OCI-LY3 (cell line): Measurements from ENCODE around the gene CTSE.

ENCODE experiments used
- H2AFZ ChIP-seq: fragments of 200-600, 300-600 bp; shearing (Covaris generic); 2 replicates; pipeline ENCODE4 v1.6.0; 2014; ENCODE audit warnings: antibody characterized with exemption, low read depth, low read length
- H3K27ac ChIP-seq: fragments of 200-600, 300-600 bp; sonication (generic); 2 replicates; pipeline ENCODE4 v1.5.1; 2014; ENCODE audit warnings: mild to moderate bottlenecking, low read length, moderate library complexity, mixed read lengths
- H3K27me3 ChIP-seq: fragments of 200-600, 300-600 bp; sonication (generic); 2 replicates; pipeline ENCODE4 v1.6.1; 2014; ENCODE audit warnings: low read depth, low read length, mixed read lengths
- H3K36me3 ChIP-seq: fragments of 200-600, 300-600 bp; sonication (generic); replicated peaks from 2 replicates; pipeline ENCODE3; 2014; ENCODE audit warnings: low read depth, low read length, mixed read lengths
- H3K4me1 ChIP-seq: fragments of 300-600, 200-600 bp; sonication (generic); 2 replicates; pipeline ENCODE4 v1.6.1; 2014; ENCODE audit warnings: low read length, mixed read lengths
- H3K4me2 ChIP-seq: fragments of 200-600, 300-600 bp; sonication (generic); 2 replicates; pipeline ENCODE4 v1.6.1; 2014; ENCODE audit warnings: low read length, mixed read lengths
- H3K4me3 ChIP-seq: fragments of 300-600, 200-600 bp; sonication (generic); 2 replicates; pipeline ENCODE4 v1.5.1; 2014; ENCODE audit warnings: antibody characterized with exemption, mild to moderate bottlenecking, low read length, moderate library complexity
- H3K79me2 ChIP-seq: fragments of 300-600, 200-600 bp; shearing (Covaris generic); 2 replicates; pipeline ENCODE4 v1.6.1; 2014; ENCODE audit warnings: mild to moderate bottlenecking, low read length, mixed read lengths
- H3K9ac ChIP-seq: fragments of 300-600, 200-600 bp; shearing (Covaris generic); 2 replicates; pipeline ENCODE4 v1.6.0; 2014; ENCODE audit warnings: mild to moderate bottlenecking, low read length, moderate library complexity
- H3K9me3 ChIP-seq: fragments of 200-600, 300-600 bp; shearing (Covaris generic); 2 replicates; pipeline ENCODE4 v1.6.1; 2014; ENCODE audit warnings: low read length, mixed read lengths; ENCODE audit not compliant: insufficient read depth
- H4K20me1 ChIP-seq: fragments of 200-600, 300-600 bp; sonication (generic); 2 replicates; pipeline ENCODE4 v1.6.1; 2016; ENCODE audit warnings: low read length, mixed read lengths; ENCODE audit not compliant: insufficient read depth
- CTCF ChIP-seq: fragments of 200-600, 300-600 bp; sonication (generic); IDR thresholded peaks from 2 replicates; pipeline ENCODE4 v1.5.1; 2014; ENCODE audit warnings: antibody characterized with exemption, low read length, low read depth
- EZH2phosphoT487 ChIP-seq: fragments of 200-600 bp; shearing (Covaris generic); IDR thresholded peaks from 2 replicates; pipeline ENCODE4 v1.6.1; 2018; ENCODE audit warnings: antibody characterized with exemption, mixed run types, low read depth

CTSE gene

GRCh38 chr1:205967554-205968335, 56.0 kb downstream of the CTSE start:
- Histone ChIP-seq H3K9me3 (no peaks in the 10 kb centered on the region), H3K79me2 (no peaks in the 10 kb centered on the region), H3K4me1 (peaks cover 12% of the 10 kb centered on the region), H3K4me2 (no peak overlapping the region), H2AFZ (no peak overlapping the region), H3K36me3 (no peaks in the 10 kb centered on the region), H3K9ac (no peak overlapping the region), H3K27me3 (no peaks in the 10 kb centered on the region), H3K4me3 (no peak overlapping the region), H3K27ac (no peak overlapping the region), H4K20me1 (no peaks in the 10 kb centered on the region)
- TF ChIP-seq EZH2phosphoT487 (no peak), CTCF (no peak)

- H3K4me2 ChIP-seq, result no peak overlapping the region
- no peaks in the 10 kb centered on the region for H3K36me3 ChIP-seq
- H3K79me2 ChIP-seq, result no peaks in the 10 kb centered on the region
- H3K4me1 ChIP-seq, result peaks cover 20% of the 10 kb centered on the region
- H2AFZ ChIP-seq, result no peak overlapping the region
- H4K20me1 ChIP-seq, result no peaks in the 10 kb centered on the region
- H3K27me3 ChIP-seq, result no peaks in the 10 kb centered on the region
- no peaks in the 10 kb centered on the region for H3K9me3 ChIP-seq
- no peak for TF ChIP-seq CTCF
- no peak for TF ChIP-seq EZH2phosphoT487
- H3K9ac ChIP-seq, result no peak overlapping the region
- no peak overlapping the region for H3K4me3 ChIP-seq
- H3K27ac ChIP-seq, result no peak overlapping the region
Observed at GRCh38 chr1:205965036-205965884, 58.4 kb downstream of the CTSE start.

- H3K36me3 ChIP-seq, result no peaks in the 10 kb centered on the region
- TF ChIP-seq EZH2phosphoT487 (no peak), CTCF (no peak)
- no peak overlapping the region for H3K4me3 ChIP-seq
- no peak overlapping the region for H3K4me2 ChIP-seq
- H3K27ac ChIP-seq, result no peak overlapping the region
- H3K9me3 ChIP-seq, result no peaks in the 10 kb centered on the region
- H2AFZ ChIP-seq, result no peak overlapping the region
- H3K79me2 ChIP-seq, result no peaks in the 10 kb centered on the region
- peaks cover 15% of the 10 kb centered on the region for H3K27me3 ChIP-seq
- no peaks in the 10 kb centered on the region for H4K20me1 ChIP-seq
- H3K9ac ChIP-seq, result no peak overlapping the region
- H3K4me1 ChIP-seq, result peaks cover 20% of the 10 kb centered on the region
Observed at GRCh38 chr1:205963352-205964155, 60.1 kb downstream of the CTSE start.

- Histone ChIP-seq H3K4me3 (no peak overlapping the region), H3K27ac (no peak overlapping the region), H3K4me1 (peaks cover 20% of the 10 kb centered on the region), H3K9me3 (no peaks in the 10 kb centered on the region), H3K27me3 (peaks cover 18% of the 10 kb centered on the region), H3K36me3 (no peaks in the 10 kb centered on the region), H4K20me1 (no peaks in the 10 kb centered on the region), H3K9ac (no peak overlapping the region), H3K4me2 (no peak overlapping the region), H2AFZ (no peak overlapping the region), H3K79me2 (no peaks in the 10 kb centered on the region)
- no peak for TF ChIP-seq EZH2phosphoT487
- no peak for TF ChIP-seq CTCF
Observed at GRCh38 chr1:205962821-205963221, 60.9 kb downstream of the CTSE start.
